Osteoblast (primary cell): ENCODE data around the gene CACNA1C. TPM values are rescaled to one million over a fixed set of nuclear protein-coding genes. Genes with fewer than 3 reads are reported as not detected.

Source experiments
- DNase-seq: peaks from one replicate; pipeline ENCODE4 v3.0.0; 2011; ENCODE audit warnings: low spot score, mixed read lengths; ENCODE audit not compliant: insufficient read length; ENCODE audit errors: missing footprints
- H2AFZ ChIP-seq: 2 replicates; pipeline ENCODE4 v1.6.0; 2011; ENCODE audit warnings: mild to moderate bottlenecking, low read length
- H3K27ac ChIP-seq: 2 replicates; pipeline ENCODE4 v1.5.1; 2011; ENCODE audit warnings: mild to moderate bottlenecking, low read depth, low read length, moderate library complexity
- H3K27me3 ChIP-seq: 2 replicates; pipeline ENCODE4 v1.6.0; 2012; ENCODE audit warnings: mild to moderate bottlenecking, control low read depth, inconsistent platforms, low read length, moderate library complexity; ENCODE audit not compliant: insufficient read depth
- H3K36me3 ChIP-seq: 2 replicates; pipeline ENCODE4 v1.5.1; 2011; ENCODE audit warnings: mild to moderate bottlenecking, low read length, control low read depth, moderate library complexity; ENCODE audit not compliant: insufficient read depth
- H3K4me1 ChIP-seq: 2 replicates; pipeline ENCODE4 v1.5.1; 2011; ENCODE audit warnings: mild to moderate bottlenecking, low read length, control low read depth, moderate library complexity; ENCODE audit not compliant: insufficient read depth
- H3K4me2 ChIP-seq: 2 replicates; pipeline ENCODE4 v1.6.0; 2011; ENCODE audit warnings: mild to moderate bottlenecking, low read length; ENCODE audit not compliant: insufficient read depth
- H3K4me3 ChIP-seq: fragments of 200-600 bp; sonication (generic); 3 replicates; pipeline ENCODE4 v1.5.1; 2012; ENCODE audit warnings: mild to moderate bottlenecking, low read length, inconsistent platforms; ENCODE audit not compliant: insufficient read depth
- H3K79me2 ChIP-seq: 2 replicates; pipeline ENCODE4 v1.6.0; 2012; ENCODE audit warnings: mild to moderate bottlenecking, low read length, control low read depth, inconsistent platforms; ENCODE audit not compliant: insufficient read depth
- H3K9me3 ChIP-seq: 2 replicates; pipeline ENCODE4 v1.5.1; 2011; ENCODE audit warnings: low read depth, low read length, control low read depth
- H4K20me1 ChIP-seq: 2 replicates; pipeline ENCODE4 v1.6.0; 2012; ENCODE audit warnings: mild to moderate bottlenecking, low read length, control low read depth; ENCODE audit not compliant: insufficient read depth
- total RNA-seq: library from RNA; depleted of rRNA; stranded (reverse); fragments of >200 nt; gene quantifications from 2 replicates; pipeline ENCODE4 v1.2.3, GENCODE V29; 2012
- TF ChIP-seq, protein P1 (sequence below): IDR thresholded peaks from 2 replicates; pipeline ENCODE4 v1.5.1; 2011; ENCODE audit warnings: mild to moderate bottlenecking, low read depth, low read length, moderate library complexity; ENCODE audit errors: extremely low read depth

CACNA1C gene
- total RNA-seq, 1 donor: 19.2 TPM

DNA sequence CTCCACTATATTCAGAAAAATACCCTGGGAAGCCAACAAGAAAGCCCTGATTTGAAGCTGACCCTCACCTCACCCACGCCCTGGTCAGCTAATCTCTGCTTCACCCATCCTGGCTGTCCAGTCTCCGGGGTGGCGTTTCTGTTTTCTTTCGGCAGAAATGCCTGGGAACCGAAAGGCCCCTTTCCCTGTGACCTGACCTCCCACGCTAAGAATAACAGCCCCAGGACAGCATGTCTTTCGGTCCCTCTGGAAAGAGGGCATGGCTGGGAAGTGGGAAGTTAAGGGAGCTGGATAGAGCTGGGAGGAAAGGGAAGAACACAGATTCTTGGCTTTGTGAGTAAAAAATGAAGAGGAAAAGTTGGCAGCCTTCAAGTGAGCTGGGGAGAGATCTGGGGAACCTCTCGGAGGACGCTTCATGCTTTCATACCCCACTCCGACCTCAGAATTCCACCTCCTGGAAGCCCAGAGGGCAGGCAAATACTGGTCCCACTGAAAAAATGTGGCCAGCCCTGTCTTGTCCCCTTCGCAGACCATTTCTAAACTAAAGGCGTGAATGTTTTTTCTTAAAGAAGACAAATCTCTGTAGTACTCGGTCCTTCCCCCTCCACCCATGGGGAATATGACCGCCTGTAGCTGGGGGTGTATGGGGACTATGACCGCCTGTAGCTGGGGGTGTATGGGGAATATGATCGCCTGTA lies 579.0 kb downstream of the CACNA1C start:
- H3K79me2 ChIP-seq: no peaks in the 10 kb centered on the region
- no peaks in the 10 kb centered on the region for H3K9me3 ChIP-seq
- no peaks in the 10 kb centered on the region for H3K36me3 ChIP-seq
- TF ChIP-seq, protein P1, sequence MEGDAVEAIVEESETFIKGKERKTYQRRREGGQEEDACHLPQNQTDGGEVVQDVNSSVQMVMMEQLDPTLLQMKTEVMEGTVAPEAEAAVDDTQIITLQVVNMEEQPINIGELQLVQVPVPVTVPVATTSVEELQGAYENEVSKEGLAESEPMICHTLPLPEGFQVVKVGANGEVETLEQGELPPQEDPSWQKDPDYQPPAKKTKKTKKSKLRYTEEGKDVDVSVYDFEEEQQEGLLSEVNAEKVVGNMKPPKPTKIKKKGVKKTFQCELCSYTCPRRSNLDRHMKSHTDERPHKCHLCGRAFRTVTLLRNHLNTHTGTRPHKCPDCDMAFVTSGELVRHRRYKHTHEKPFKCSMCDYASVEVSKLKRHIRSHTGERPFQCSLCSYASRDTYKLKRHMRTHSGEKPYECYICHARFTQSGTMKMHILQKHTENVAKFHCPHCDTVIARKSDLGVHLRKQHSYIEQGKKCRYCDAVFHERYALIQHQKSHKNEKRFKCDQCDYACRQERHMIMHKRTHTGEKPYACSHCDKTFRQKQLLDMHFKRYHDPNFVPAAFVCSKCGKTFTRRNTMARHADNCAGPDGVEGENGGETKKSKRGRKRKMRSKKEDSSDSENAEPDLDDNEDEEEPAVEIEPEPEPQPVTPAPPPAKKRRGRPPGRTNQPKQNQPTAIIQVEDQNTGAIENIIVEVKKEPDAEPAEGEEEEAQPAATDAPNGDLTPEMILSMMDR: no peak
- peaks cover 3% of the 10 kb centered on the region for H3K4me1 ChIP-seq
- no peak overlapping the region for H3K4me3 ChIP-seq
- no peaks in the 10 kb centered on the region for H4K20me1 ChIP-seq
- H3K27me3 ChIP-seq: no peaks in the 10 kb centered on the region
- peak; percentile 78 for DNase-seq
- peak overlapping the region; percentile 36 for H3K4me2 ChIP-seq
- no peak overlapping the region for H3K27ac ChIP-seq
- no peak overlapping the region for H2AFZ ChIP-seq

DNA sequence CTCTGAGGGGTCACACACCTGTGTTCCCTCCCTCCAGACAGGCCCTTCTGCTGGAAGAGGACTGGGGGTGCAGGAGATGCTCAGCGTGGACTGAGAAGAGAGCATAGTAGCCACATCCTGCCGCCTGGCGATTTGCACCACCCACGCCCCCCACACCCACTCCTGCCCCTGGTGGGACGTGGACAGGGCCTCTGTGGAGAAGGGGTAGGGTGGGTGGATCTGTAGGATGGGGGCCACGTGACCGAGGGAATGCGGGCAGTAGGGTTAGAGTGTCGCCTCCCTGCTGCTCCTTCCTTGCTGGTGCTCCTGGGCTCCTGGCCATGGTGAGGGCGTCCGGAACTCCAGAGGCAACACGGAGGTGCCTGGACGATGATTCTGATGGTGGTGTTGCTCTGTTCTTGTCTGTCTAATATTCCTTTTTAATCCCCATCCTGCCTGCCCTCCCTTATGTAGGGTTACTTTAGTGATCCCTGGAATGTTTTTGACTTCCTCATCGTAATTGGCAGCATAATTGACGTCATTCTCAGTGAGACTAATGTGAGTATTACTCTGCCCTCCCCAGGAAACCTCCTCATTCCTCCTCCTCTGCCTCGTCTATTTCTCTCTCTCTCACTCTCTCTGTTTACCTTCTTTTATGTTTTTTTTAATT lies 580.5 kb downstream of the CACNA1C start:
- no peaks in the 10 kb centered on the region for H4K20me1 ChIP-seq
- no peaks in the 10 kb centered on the region for H3K79me2 ChIP-seq
- H3K4me3 ChIP-seq: no peak overlapping the region
- H3K27me3 ChIP-seq: no peaks in the 10 kb centered on the region
- H2AFZ ChIP-seq: no peak overlapping the region
- peaks cover 3% of the 10 kb centered on the region for H3K4me1 ChIP-seq
- peak; percentile 67 for DNase-seq
- TF ChIP-seq, protein P1: no peak
- no peaks in the 10 kb centered on the region for H3K9me3 ChIP-seq
- no peaks in the 10 kb centered on the region for H3K36me3 ChIP-seq
- no peak overlapping the region for H3K4me2 ChIP-seq
- no peak overlapping the region for H3K27ac ChIP-seq

DNA sequence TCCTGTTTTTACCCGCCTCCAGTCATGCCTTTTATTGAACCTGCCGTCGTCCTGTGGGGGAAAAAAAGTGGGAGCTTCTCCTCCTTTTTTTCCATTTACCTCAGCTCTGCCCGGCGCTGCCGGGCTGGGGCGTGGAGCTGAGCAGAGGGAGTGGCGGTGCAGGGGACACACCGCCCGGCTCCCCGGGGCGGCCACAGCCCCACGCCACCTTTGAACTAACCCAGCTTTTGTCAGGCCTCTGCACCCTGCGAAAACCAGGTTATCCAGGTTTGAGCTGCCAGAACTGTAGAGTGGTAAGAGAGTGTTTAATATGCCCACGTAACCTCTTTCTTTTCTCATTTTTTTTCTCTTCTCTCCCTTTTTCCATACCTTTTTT lies 581.0 kb downstream of the CACNA1C start:
- H3K27ac ChIP-seq: no peak overlapping the region
- no peaks in the 10 kb centered on the region for H3K36me3 ChIP-seq
- DNase-seq: peak; percentile 43
- H3K27me3 ChIP-seq: no peaks in the 10 kb centered on the region
- peaks cover 3% of the 10 kb centered on the region for H3K4me1 ChIP-seq
- no peak overlapping the region for H2AFZ ChIP-seq
- H3K9me3 ChIP-seq: no peaks in the 10 kb centered on the region
- H3K79me2 ChIP-seq: no peaks in the 10 kb centered on the region
- TF ChIP-seq, protein P1: no peak
- H3K4me3 ChIP-seq: no peak overlapping the region
- no peak overlapping the region for H3K4me2 ChIP-seq
- H4K20me1 ChIP-seq: no peaks in the 10 kb centered on the region

DNA sequence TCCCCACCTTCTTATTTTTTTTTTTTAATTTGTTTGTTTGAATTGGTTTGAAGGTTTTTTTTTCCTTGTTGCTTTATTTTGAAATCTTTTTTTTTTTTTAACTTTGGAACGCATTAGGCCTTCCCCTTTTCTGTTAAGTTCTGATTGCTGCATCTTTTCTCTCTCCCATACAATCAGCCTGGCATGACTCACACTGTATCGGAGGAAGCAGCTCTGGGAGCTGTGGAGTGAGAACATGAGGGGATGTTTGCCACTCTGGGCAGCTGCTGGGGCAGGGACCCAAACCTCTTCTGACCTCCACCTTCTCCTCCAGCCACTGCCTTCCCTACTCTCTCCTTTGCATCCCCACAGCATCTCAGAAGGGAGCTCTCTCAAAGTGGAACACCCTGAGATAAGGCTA lies 581.7 kb downstream of the CACNA1C start:
- no peaks in the 10 kb centered on the region for H3K9me3 ChIP-seq
- H3K79me2 ChIP-seq: no peaks in the 10 kb centered on the region
- TF ChIP-seq, protein P1: no peak
- no peaks in the 10 kb centered on the region for H4K20me1 ChIP-seq
- H3K4me2 ChIP-seq: no peak overlapping the region
- H3K4me3 ChIP-seq: no peak overlapping the region
- H3K4me1 ChIP-seq: peaks cover 3% of the 10 kb centered on the region
- H3K27me3 ChIP-seq: no peaks in the 10 kb centered on the region
- peak; percentile 81 for DNase-seq
- no peaks in the 10 kb centered on the region for H3K36me3 ChIP-seq
- H2AFZ ChIP-seq: no peak overlapping the region
- H3K27ac ChIP-seq: no peak overlapping the region
